GM21360 (cell line): ENCODE data around the gene CALML3.

Experiments
- ATAC-seq: cut with Tn5 transposase; IDR thresholded peaks from one replicate; pipeline ENCODE4 v1.9.1; 2021; ENCODE audit warnings: mild to moderate bottlenecking, moderate library complexity; ENCODE audit not compliant: unreplicated experiment

CALML3 gene

GRCh38 chr10:5523796-5524574 is 776 bp upstream of the CALML3 start:
- no peak for ATAC-seq

- no peak for ATAC-seq
Measured at GRCh38 chr10:5525561-5526341, 990 bp downstream of the CALML3 start.

- ATAC-seq = no peak
Measured at GRCh38 chr10:5526691-5527331, 2.0 kb downstream of the CALML3 start.

GRCh38 chr10:5527332-5528200 is 2.8 kb downstream of the CALML3 start:
- ATAC-seq = no peak

GRCh38 chr10:5528989-5529701 is 4.4 kb downstream of the CALML3 start:
- no peak for ATAC-seq

- ATAC-seq = no peak
Measured at GRCh38 chr10:5529702-5530411, 5.1 kb downstream of the CALML3 start.

GRCh38 chr10:5530412-5530806 is 5.6 kb downstream of the CALML3 start:
- no peak for ATAC-seq

- no peak for ATAC-seq
Measured at GRCh38 chr10:5530846-5531557, 6.2 kb downstream of the CALML3 start.

- no peak for ATAC-seq
Measured at GRCh38 chr10:5531558-5532306, 7.0 kb downstream of the CALML3 start.

GRCh38 chr10:5532307-5532605 is 7.5 kb downstream of the CALML3 start:
- ATAC-seq = no peak

- ATAC-seq = no peak
Measured at GRCh38 chr10:5532618-5533097, 7.9 kb downstream of the CALML3 start.

- no peak for ATAC-seq
Measured at GRCh38 chr10:5533098-5533731, 8.5 kb downstream of the CALML3 start.

GRCh38 chr10:5534051-5534821 is 9.5 kb downstream of the CALML3 start:
- ATAC-seq = no peak

- no peak for ATAC-seq
Measured at GRCh38 chr10:5534880-5535856, 10.4 kb downstream of the CALML3 start.

- ATAC-seq = no peak
Measured at GRCh38 chr10:5536486-5537081, 11.8 kb downstream of the CALML3 start.
